Measurements from ENCODE around the gene KRTAP25-1.

Gene KRTAP25-1

GRCh38 chr21:30289215-30289614 is at the start of gene KRTAP25-1:
KRTAP25-1 (minus strand) TSS chr21:30289514; CDS start chr21:30289490, 24 bp downstream.
- no peak for DNase-seq

- DNase-seq: no peak
Observed at GRCh38 chr21:30338717-30339116, 49.4 kb upstream of the KRTAP25-1 start.

GRCh38 chr21:30337772-30338171 is 48.5 kb upstream of the KRTAP25-1 start:
- no peak for DNase-seq

- DNase-seq: no peak
Observed at GRCh38 chr21:30337276-30337744, 48.0 kb upstream of the KRTAP25-1 start, which contains the start of gene KRTAP27-1. KRTAP27-1 (minus strand) TSS chr21:30337694; CDS start chr21:30337668, 26 bp downstream.

GRCh38 chr21:30336596-30336995 is 47.3 kb upstream of the KRTAP25-1 start:
- no peak for DNase-seq

GRCh38 chr21:30333736-30334135 is 44.4 kb upstream of the KRTAP25-1 start:
- no peak for DNase-seq

GRCh38 chr21:30332681-30333080 is 43.4 kb upstream of the KRTAP25-1 start:
- DNase-seq: no peak

- DNase-seq: no peak
Observed at GRCh38 chr21:30329203-30329875, 40.0 kb upstream of the KRTAP25-1 start.

GRCh38 chr21:30326390-30326789 is 37.1 kb upstream of the KRTAP25-1 start:
- DNase-seq: no peak

GRCh38 chr21:30320215-30320614 is 30.9 kb upstream of the KRTAP25-1 start, which contains the start of gene KRTAP26-1:
KRTAP26-1 (minus strand) TSS chr21:30320315; CDS start chr21:30320035, 280 bp downstream.
- DNase-seq: no peak

GRCh38 chr21:30315701-30316100 is 26.4 kb upstream of the KRTAP25-1 start:
- no peak for DNase-seq

- no peak for DNase-seq
Observed at GRCh38 chr21:30306884-30307283, 17.6 kb upstream of the KRTAP25-1 start.

GRCh38 chr21:30305136-30305535 is 15.8 kb upstream of the KRTAP25-1 start:
- DNase-seq: no peak

GRCh38 chr21:30282850-30283249 is 6.5 kb downstream of the KRTAP25-1 start, which contains the start of gene KRTAP24-1:
KRTAP24-1 (minus strand) TSS chr21:30282950; CDS start chr21:30282932, 18 bp downstream.
- DNase-seq: no peak

GRCh38 chr21:30271611-30272010 is 17.7 kb downstream of the KRTAP25-1 start:
- no peak for DNase-seq

- no peak for DNase-seq
Observed at GRCh38 chr21:30271156-30271555, 18.2 kb downstream of the KRTAP25-1 start.

- DNase-seq: no peak
Observed at GRCh38 chr21:30269803-30270530, 19.3 kb downstream of the KRTAP25-1 start.

- DNase-seq: no peak
Observed at GRCh38 chr21:30268608-30269197, 20.6 kb downstream of the KRTAP25-1 start.

GRCh38 chr21:30257773-30258172 is 31.5 kb downstream of the KRTAP25-1 start:
- DNase-seq: no peak

GRCh38 chr21:30256100-30256499 is 33.2 kb downstream of the KRTAP25-1 start:
- no peak for DNase-seq

- no peak for DNase-seq
Observed at GRCh38 chr21:30255679-30256078, 33.6 kb downstream of the KRTAP25-1 start.

GRCh38 chr21:30251781-30252180 is 37.5 kb downstream of the KRTAP25-1 start:
- DNase-seq: no peak

- DNase-seq: no peak
Observed at GRCh38 chr21:30249936-30250335, 39.4 kb downstream of the KRTAP25-1 start.

GRCh38 chr21:30248844-30249243 is 40.5 kb downstream of the KRTAP25-1 start:
- DNase-seq: no peak

Data from CD4-positive, alpha-beta T cell treated with Interleukin-17A for 1 hour (primary cell).